GM03348 (cell line): ENCODE data around the gene FBXL7.

ENCODE experiments used
- DNase-seq: peaks from one replicate; pipeline ENCODE4 v3.0.0; 2012; ENCODE audit warnings: low spot score

The FBXL7 gene

DNA sequence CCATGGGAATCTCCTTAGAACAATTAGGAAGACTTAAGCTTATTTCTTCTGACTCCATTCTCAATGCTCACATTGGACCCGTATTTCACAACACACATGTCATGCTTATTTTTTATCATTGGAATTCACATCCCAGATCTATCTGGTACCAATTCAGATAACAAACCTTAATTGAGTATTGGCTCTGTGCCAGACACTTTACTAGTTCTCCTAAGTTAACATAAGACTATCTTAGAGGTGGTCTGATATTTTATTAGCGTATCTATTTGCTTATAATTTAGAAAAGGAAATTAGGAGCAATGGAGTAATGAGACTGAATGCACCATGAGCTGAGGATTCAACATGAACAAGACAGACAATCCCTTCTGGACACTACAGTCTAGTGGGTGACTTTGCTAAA, 45.1 kb downstream of the FBXL7 start:
- DNase-seq = no peak

DNA sequence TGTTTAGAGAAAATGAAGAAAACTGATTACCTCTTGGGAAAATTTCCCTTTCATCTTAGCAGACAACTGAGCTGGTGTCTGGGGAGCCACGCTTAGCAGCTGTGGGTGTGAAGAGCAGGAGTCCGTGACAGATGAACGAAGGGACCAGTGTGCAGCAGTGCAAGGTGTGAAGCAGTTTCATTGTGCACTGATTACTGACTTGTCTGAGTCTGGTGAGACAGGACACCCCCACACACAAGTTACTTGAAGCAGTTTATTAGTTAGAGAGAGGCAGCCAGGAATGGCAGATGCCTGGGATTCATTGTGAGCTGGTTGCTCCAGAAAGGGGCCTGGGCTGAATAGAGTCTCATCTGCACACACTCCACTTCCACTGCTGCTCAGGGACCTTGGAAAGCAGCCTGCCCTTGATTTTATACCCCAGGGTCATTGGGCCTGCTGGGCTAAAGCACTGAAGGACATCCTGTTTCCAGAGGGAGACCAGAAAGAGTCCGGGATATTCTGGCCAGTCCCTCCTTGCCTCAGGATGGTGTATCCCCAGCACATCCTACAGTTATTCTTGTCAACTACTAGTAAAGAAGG, 47.4 kb downstream of the FBXL7 start:
- DNase-seq = no peak

DNA sequence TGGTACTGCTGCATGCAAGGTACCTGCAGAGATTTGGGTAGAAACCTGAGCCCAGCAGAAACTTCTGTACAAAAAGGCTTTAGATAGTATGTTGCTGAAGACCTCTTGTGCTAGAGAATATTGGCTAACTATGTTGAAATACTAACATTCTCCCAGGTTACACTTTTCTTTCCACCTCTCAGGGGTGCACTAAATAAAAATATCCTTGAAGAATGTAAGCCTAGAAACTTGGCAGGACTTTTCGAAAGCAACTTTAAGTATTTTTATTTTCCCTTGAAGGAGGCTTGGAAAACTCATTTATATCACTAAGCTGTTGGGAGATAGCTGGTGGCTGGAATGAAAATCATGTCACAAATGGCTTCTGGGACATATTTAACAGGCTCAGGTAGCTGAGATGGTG, 50.0 kb downstream of the FBXL7 start:
- no peak for DNase-seq

DNA sequence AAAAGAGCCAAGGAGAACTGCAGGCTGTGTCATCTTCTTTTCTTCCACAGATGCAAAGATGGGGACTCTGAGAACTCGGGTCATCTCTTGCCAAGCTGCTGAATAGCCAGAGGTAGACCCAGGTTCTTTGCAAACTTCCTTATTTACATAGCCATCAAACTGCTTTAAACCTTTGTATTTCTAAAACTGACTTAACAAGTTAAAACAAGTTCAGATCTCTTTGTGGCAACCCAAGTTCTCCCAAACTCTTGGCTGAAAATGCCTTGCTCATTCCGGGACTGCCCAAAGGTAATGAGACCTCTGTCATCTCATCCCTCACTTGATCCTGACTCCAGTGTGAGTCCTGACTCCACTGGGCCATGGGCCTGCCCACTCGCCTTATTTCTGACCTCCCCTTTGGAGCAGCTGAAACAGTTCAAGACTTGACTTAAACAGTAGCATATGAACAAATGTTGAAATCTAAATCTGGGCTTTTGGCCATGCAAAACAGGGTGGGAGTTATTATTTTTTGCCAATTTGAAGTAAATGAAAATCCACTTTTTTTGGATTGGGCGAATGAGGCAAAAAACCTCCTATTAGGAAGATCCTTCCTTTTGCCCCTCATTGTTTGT, 50.6 kb downstream of the FBXL7 start:
- DNase-seq = peak; percentile 27

DNA sequence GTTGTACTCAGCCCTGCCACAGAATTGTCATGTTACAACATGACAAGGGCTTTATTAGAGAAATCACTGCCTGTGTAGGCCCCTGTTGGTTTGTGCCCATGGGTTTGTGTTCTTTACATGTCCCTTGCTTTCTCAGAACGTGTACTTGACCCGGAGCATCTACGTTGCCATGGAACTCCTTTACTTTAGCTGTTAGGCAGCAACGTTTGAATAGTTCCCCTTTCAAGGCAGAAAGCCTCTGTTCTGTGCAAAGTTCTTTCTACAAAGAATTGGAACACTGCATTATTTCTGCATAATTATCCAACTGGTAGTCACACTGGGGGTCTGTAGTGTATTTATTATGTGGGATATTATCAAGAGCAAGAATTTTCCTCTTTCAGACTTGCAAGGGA, 51.1 kb downstream of the FBXL7 start:
- DNase-seq = no peak

DNA sequence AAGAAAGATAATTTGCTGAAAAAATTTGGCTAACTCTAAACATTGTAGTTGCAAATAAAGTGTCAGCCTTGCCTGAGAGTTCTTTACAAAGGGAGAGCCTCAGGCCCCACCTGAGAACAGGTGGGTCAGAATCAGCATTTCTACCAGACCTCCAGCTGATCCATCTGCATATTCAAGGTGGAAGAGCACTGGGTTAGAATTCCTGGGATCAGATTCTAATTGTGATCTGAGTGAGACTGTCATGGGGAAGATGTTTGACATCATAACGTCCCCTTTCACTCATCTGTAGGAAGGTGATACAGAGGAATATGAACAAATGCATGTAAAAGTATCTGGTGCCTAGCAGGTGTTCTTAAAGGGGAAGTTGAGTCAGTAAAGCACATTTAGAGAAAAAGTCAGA, 54.6 kb downstream of the FBXL7 start:
- DNase-seq = no peak

DNA sequence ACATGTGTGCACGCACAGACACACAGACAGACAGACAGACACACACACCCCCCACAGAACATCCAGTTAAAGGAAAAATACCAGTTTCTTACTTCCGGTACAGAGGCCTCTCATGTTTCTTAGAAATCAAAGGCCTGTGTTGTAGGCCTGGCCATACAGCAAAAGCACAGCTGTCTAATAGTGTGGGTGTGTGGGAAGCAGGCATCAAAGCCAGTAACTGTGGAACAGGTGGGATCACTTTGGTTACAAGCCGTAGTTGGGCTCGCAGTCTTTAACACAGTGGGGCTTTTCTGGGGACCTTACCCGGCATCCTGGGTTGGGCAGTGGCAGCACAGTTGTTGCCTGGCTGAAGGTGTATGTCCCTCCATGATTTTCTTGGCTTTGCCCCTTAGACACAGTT, 55.2 kb downstream of the FBXL7 start:
- DNase-seq = no peak

DNA sequence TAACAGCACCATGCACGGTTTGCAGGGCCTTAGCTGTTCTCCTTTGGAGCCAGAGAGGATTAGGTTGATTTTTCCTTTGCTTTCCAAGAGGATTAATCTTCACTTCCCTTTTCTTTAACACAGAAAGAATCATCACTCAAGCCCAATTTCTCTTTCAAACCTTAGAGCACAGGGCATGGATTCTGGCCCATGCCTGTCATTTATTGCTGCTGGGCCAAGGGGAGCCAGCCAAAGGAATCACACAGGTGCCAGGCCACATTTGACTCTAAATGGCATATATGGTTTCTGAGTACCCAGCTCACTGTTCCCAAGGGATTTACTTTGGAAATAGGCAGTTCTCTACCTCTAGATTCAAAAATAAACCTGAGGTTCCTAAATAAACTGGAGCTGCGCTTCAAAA, 58.3 kb downstream of the FBXL7 start:
- no peak for DNase-seq

DNA sequence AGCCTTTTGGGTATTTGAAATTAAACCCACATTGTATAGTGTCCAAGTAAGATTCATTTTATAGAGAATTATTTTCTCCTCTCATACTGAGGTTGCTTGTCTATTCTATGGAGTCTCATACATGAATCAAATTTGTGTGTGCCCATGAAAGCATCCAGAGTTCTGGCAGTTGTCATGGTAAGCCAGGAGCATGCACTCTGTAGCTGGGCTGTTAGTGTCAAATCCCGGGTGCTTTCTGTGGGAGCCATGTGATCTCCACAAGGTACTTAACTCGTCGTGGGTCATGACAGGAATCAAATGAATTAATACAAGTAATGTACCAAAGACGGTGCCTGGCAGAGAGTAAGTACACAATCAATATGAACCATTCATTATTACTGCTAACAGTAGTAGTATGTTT, 58.7 kb downstream of the FBXL7 start:
- DNase-seq = no peak

DNA sequence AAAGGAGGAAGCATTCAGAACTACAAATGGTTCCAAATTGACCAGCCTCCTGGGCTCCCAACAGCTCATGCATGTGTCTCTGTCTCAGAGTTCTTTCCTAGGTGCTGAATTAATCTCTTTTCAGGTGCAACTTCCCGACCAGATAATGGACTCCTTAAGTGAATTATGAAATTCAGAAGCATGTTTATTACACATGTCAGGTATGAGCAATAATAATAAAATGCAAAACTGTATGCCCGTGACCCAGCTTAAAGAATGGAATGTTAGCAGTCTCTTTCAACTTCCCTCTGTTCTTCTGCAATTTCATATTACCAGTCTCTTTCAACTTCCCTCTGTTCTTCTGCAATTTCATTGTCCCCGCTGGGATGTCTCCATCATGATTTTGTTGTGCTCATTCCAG, 60.4 kb downstream of the FBXL7 start:
- DNase-seq = no peak

DNA sequence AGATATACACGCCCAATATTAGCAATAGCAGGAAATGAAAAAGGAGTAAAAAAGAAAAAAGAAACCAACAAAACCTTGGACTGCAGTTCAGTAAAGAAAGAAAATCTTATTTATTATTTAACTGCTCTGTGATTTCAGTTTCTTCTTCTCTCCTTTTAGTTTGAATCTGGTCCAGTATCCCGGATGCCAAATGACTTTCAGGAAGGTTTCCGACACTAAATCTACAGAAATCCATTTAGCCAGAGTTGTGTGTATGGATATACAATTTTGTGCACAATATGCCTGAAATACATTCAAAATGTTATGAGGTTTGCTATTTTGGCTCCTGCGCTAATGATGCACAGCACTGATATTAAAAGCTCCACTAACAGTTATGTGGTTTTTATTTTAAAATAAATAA, 64.5 kb downstream of the FBXL7 start:
- DNase-seq = no peak

DNA sequence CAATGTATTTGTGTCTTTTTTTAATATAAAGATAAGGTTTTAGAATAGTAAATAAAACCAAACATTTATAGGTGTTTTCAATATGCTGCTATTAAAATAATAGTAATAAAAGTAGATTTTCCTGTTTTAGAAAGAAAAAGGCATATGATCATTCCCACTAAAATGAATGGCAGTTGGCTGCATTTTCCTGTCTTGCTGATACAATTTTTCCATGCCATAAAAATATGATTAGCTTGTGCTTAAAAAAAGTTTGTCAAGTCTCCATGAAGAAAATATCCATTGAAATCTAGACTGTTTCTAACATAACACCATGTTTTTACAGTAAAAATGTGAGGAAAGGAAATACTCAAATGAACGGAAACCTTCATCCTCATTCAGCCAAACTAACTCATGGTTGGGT, 65.0 kb downstream of the FBXL7 start:
- DNase-seq = no peak

DNA sequence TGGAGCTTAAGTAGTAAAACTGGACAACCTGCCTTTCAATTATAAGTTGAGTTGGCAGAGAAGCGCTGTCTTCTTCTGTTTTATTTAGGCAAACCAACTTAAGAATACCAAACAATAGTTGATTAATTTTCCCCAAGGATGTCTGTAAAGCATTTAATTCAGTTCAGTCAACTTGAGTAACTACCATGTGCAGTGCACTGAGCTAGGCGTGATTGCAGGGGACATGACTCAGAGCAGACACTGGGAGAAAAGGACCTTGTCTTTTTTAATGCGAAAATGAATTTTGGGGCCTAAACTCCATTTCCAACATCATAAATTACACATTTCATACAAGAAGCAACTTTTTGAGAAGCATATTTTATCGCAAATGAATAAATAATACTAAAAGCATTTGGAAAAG, 66.3 kb downstream of the FBXL7 start:
- DNase-seq = no peak

DNA sequence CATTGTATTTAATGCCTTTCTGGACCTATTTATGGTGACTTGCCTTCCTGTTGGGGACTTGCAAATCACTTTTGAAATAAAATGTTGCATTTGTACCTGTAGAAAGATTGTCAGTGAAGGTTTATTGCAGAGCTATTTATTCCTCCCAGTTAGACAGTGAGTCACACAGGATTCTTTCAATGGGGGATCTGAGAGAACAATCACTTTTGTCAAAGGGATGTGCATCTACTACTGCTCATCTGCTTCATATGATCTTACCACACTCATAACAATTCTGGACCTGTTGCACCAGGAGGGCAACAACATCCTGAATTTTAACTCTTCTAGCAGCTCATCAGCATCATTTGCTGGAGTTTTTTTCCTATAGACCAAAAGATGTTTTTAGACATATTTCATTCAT, 66.8 kb downstream of the FBXL7 start:
- no peak for DNase-seq

DNA sequence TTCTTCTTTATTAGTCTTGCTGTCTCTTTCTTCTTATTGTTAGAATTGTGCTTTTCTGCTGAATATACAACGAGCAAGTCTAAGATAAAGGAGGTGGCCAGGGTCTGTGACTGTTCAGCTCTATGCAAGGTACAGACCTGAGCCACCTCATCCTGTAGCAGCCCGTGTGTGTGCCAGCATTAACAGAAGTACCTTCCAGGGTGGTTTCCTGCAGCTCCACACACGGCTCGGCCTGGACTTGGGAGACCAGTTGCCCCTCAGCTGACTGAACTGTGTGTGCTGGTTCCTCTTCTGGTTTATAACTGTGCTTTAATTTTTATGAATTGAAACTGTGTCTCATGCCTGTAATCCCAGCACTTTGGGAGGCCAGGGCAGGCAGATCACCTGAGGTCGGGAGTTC, 70.5 kb downstream of the FBXL7 start:
- no peak for DNase-seq

DNA sequence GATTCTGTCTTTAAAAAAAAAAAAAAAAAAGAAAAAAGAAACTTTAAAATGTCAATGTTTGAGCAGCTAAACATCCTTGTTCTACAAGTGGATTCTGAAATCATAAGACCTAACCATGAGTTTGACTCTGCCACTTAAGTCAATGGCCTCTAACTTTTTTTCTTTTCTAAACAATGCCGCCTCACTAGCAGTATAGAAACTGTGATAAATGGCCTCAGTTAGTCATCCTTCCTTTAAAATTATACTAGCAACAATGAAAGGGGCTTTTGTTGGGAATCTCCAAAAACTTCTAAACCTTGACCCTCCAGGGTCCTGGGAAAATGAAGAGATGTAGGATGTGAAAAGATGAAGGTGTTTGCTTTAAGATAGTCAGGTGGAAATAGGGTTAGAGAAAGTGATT, 71.1 kb downstream of the FBXL7 start:
- no peak for DNase-seq

DNA sequence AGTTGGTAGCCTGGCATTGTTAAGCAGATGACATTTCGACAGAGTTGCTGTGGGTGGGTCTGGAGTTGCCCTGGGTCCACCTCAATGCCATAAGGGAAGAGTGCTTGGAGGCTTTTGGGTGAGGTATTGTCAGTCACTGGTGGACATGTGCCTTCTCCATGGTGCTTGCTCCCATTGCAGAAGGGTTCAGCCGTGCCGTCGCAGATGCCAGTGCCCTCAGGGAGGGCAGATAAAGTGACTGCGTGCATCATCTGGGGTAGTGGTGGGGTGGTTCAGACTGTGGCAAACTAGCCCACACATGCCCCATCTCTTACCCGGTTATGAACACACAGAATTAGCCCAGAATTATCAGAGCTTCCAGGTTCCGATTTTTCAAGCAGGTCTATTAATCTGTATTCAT, 71.6 kb downstream of the FBXL7 start:
- DNase-seq = no peak

DNA sequence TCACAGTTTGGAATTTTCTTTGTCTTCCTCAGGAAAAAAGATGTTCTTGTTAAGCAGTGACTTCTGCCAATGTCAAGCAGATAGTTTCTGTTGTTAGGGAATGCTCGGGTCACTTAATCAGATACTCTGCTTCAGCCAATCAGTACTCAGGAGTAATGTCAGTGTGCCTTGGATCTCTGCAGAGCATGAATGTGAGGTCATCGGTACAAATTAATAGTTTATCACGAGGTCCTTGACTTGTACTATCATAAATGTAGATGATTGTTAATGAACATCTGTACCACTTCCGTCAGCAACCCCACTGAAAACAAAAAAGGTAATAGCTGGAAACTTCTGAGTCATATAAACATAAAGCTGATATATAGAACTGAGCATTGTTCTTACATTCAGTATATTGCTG, 73.6 kb downstream of the FBXL7 start:
- DNase-seq = no peak

DNA sequence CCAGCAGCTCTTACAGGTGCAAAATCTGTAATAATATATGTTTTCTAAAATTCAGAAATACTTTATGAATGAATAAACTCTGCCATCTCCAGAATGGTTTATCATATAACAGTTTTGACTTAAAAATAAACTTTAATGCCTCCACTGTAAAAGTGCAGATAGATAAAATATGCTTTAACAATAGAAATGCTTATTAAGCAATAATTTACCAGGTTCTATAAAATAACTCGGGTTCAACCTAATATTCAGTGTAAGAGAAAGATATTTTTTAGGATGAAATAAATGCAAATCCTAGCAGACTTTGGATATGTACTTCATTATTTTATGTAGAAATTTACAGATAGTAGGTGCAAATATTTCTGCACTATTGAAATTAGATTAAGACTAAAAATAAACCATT, 74.1 kb downstream of the FBXL7 start:
- DNase-seq = no peak

DNA sequence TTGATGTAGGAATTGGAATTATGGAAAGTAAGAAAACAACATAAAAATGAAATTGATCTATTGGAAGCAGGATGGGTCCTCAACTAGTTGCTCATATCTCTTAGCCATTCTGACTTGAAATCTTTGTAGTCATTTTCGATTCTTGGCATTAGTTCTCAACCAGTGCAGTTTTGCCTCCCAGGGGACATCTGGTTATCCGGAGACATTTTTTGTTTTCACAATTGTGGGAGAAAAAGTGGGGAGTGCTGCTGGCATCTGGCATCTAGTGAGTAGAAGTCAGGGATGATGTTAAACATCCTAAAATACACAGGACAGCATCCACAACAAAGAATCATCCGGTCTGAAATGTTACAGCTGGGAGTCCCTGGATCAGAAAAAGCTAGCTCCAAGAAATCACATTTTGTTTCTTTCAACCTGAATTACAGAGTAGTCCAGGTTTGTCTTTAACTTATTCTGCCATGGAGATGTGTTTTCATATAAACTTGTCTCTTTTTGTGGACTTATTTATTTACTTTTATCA, 74.9 kb downstream of the FBXL7 start:
- DNase-seq = no peak

DNA sequence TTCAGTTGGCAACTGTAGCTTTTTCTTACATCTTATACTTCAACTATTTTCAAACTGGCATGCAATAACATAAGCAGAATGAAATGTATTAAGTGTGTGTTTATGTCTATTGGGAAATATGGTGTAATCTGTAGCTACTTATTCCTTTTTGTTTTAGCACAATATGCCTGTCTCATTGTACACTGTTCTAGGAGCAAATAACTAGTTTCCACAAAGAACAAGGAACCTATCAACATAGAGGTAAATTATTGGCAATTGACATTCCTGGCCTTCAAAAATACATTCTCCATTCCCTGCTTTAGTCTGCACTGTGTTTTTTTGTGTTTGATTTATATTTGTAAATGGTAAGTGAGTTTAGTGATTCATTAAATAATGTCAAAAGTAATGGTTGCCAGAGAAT, 75.7 kb downstream of the FBXL7 start:
- DNase-seq = no peak

DNA sequence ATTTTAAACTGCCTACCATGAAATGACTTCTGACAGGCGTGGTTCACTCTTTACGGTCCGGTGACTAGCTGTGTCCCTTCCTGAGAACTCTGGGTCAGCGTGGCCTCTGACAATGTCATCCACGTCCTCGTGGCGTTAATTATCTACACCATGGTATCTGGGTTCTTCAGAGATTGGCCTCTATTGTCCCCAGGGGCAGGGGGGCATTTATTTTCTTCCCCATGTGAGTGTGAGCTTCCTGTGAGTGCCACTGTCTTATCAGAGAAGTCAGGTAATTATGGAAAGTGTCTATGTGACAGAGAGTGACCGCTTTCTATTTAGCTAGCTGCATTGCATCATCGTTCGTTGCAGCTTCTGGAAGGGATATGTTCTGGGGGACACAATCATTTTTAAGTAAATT, 77.2 kb downstream of the FBXL7 start:
- DNase-seq = no peak

DNA sequence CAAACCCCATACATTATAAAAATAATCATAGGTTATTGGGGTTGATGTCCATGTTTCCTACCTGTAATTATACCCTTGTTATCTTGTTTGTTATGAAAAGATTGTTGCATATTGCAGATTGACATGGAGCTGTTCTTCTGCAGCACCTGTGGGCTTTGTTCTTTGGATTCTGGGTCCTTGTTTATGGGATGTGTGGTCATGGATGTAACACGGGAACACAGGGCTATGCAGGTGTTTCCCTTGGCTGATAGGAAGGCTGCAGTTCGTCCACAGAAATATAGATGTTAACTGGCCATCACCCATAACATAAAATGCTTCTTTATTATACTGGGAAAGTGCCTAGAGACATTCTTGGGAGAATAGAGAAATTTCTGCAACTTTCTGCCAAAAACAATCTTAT, 77.9 kb downstream of the FBXL7 start:
- no peak for DNase-seq

DNA sequence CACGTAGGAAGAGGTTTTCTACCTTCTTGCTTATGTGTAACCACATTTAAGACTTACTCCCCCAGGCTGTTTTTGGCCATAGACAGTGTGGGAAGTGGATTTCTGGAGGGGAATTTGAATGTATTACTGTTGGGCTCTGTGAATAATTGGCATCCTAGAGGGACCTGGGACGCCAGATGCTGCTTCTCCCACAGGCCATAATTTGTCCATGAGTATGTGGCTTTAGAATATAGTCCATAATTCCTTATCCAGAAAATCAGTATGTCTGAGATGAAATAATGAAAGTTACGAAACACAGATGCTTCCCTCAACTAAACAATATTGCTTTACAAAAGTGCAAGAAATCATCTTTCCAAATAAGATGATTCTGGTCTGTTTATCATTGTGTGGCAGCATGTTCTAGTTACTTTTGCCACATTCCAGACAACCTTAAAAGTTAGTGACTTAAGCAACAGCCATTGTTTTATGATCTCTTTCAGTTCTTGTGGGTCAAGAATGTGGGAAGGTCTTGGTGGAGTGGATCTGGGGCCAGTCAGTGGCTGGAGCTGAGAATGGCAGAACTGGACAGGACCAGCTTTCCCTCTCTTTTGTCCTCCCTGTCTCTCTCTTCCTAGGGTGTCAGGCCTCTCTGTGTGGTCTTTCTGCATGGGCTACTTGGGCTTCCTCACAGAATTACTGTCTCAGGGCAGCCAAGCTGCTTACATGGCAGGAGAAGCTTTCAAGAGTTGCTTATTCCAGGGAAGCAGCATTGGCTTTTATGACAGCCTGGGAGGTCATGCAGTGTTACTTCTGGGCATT, 79.4 kb downstream of the FBXL7 start:
- DNase-seq = peak; percentile 61
